Prostate gland (tissue), 2 donors: ENCODE measurements around the gene DNAH12.

Experiments used
- CTCF ChIP-seq, 4 experiments: fragments of 200-600 bp in 2 of 4; fragments of 450-650 bp in 2 of 4; sonication (generic) in 2 of 4; IDR thresholded peaks; 1 replicate in 3 of 4; 2 replicates in 1 of 4; pipeline ENCODE4 v1.5.1; 2016 to 2019; ENCODE audit warnings: antibody characterized with exemption in 4 of 4, mild to moderate bottlenecking in 2 of 4, moderate library complexity in 2 of 4
- POLR2A ChIP-seq: fragments of 450-650 bp; IDR thresholded peaks from one replicate; pipeline ENCODE4 v1.6.1; 2016; ENCODE audit warnings: antibody characterized with exemption, mild to moderate bottlenecking

- no peak for TF ChIP-seq CTCF (IDR thresholded peaks at IDR 0.05)
- no peak for TF ChIP-seq POLR2A
Measured at GRCh38 chr3:57261929-57262328, 282.2 kb downstream of the DNAH12 start.
